ENCODE data around the gene RIT2.

- TF ChIP-seq, protein P1, sequence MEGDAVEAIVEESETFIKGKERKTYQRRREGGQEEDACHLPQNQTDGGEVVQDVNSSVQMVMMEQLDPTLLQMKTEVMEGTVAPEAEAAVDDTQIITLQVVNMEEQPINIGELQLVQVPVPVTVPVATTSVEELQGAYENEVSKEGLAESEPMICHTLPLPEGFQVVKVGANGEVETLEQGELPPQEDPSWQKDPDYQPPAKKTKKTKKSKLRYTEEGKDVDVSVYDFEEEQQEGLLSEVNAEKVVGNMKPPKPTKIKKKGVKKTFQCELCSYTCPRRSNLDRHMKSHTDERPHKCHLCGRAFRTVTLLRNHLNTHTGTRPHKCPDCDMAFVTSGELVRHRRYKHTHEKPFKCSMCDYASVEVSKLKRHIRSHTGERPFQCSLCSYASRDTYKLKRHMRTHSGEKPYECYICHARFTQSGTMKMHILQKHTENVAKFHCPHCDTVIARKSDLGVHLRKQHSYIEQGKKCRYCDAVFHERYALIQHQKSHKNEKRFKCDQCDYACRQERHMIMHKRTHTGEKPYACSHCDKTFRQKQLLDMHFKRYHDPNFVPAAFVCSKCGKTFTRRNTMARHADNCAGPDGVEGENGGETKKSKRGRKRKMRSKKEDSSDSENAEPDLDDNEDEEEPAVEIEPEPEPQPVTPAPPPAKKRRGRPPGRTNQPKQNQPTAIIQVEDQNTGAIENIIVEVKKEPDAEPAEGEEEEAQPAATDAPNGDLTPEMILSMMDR (IDR thresholded peaks at IDR 0.05), result no peak
- TF ChIP-seq MXI1 (IDR thresholded peaks at IDR 0.05; ENCODE audit: low read depth, low read length) (no peak), FOXJ3 (CRISPR knock-in tag; IDR thresholded peaks at IDR 0.05) (no peak), FOXM1 (IDR thresholded peaks at IDR 0.05; ENCODE audit: low read depth) (no peak), TAF1 (IDR thresholded peaks at IDR 0.05; ENCODE audit: borderline replicate concordance, low read depth, low read length) (no peak), MAX (IDR thresholded peaks at IDR 0.05; ENCODE audit: low read depth) (no peak)
- TF ChIP-seq, protein P2, sequence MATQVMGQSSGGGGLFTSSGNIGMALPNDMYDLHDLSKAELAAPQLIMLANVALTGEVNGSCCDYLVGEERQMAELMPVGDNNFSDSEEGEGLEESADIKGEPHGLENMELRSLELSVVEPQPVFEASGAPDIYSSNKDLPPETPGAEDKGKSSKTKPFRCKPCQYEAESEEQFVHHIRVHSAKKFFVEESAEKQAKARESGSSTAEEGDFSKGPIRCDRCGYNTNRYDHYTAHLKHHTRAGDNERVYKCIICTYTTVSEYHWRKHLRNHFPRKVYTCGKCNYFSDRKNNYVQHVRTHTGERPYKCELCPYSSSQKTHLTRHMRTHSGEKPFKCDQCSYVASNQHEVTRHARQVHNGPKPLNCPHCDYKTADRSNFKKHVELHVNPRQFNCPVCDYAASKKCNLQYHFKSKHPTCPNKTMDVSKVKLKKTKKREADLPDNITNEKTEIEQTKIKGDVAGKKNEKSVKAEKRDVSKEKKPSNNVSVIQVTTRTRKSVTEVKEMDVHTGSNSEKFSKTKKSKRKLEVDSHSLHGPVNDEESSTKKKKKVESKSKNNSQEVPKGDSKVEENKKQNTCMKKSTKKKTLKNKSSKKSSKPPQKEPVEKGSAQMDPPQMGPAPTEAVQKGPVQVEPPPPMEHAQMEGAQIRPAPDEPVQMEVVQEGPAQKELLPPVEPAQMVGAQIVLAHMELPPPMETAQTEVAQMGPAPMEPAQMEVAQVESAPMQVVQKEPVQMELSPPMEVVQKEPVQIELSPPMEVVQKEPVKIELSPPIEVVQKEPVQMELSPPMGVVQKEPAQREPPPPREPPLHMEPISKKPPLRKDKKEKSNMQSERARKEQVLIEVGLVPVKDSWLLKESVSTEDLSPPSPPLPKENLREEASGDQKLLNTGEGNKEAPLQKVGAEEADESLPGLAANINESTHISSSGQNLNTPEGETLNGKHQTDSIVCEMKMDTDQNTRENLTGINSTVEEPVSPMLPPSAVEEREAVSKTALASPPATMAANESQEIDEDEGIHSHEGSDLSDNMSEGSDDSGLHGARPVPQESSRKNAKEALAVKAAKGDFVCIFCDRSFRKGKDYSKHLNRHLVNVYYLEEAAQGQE (IDR thresholded peaks at IDR 0.05; ENCODE audit: low read depth, low read length), result no peak
These were observed 19.4 kb upstream of the RIT2 start for GRCh38 chr18:43134876-43135275.
